A549 (cell line): ENCODE results near the gene FAM107B.

Experiments
- CHD4 ChIP-seq: fragments of 200-600 bp; sonication (generic); IDR thresholded peaks from 2 replicates; pipeline ENCODE4 v1.6.1; 2016; ENCODE audit warnings: antibody characterized with exemption, mild to moderate bottlenecking, borderline replicate concordance
- CTCF ChIP-seq: fragments of >200 bp; sonication (Bioruptor Twin); formaldehyde crosslinking; IDR thresholded peaks from 3 replicates; pipeline ENCODE4 v1.5.1; 2016
- EHF ChIP-seq: fragments of 250-450 bp; sonication (Bioruptor Pico); IDR thresholded peaks from 2 replicates; pipeline ENCODE4 v1.5.0; 2020; ENCODE audit warnings: mild to moderate bottlenecking
- JUNB ChIP-seq: fragments of >200 bp; sonication (Bioruptor Twin); formaldehyde crosslinking; IDR thresholded peaks from 2 replicates; pipeline ENCODE4 v1.6.1; 2016
- KDM1A ChIP-seq: fragments of 200-600 bp; sonication (generic); IDR thresholded peaks from 2 replicates; pipeline ENCODE4 v1.6.1; 2016; ENCODE audit warnings: low read depth, mild to moderate bottlenecking
- MAX ChIP-seq: IDR thresholded peaks from 2 replicates; pipeline ENCODE4 v1.6.1; 2012
- MYC ChIP-seq: IDR thresholded peaks from 2 replicates; pipeline ENCODE4 v1.6.1; 2012; ENCODE audit warnings: mild to moderate bottlenecking, inconsistent platforms, low read length, improper control_type of control experiment, borderline replicate concordance

- TF ChIP-seq CTCF (no peak), MAX (no peak), KDM1A (no peak), JUNB (no peak), EHF (CRISPR knock-in tag) (no peak), CHD4 (no peak), MYC (no peak)
These were observed 193.9 kb downstream of the FAM107B start for GRCh38 chr10:14580671-14581332.
